ENCODE results near the gene MCRIP2. TPM values are rescaled to one million over a fixed set of nuclear protein-coding genes. Genes with fewer than 3 reads are reported as not detected.

Gene MCRIP2
- total RNA-seq, 6 donors from 2014 or later: 34.9 to 85.7 (median 53.3) TPM

DNA sequence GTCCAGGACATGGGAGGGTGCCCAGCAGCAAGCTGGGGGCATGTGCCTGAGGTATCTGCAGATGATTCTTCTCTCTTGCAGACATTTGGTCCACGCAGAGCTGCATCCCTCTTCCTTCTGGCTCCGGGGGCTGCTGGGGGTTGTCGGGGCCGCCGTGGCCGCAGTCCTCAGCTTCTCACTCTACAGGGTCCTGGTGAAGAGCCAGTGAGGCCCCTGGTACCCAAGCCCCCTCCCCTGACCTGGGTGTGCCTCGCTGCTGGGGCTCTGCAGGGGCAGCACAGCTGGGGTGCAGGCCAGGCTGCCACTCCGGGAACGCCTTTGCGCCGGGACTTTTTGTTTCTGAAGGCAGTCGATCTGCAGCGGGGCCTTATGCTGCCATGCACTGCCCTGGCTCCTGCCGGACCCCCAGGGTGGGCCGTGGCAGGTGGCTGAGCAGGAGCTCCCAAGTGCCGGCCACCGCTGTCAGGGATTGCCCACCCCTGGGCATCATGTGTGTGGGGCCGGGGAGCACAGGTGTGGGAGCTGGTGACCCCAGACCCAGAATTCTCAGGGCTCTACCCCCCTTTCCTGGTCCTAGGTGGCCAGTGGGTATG lies 31.9 kb downstream of the MCRIP2 start:
- H3K4me1 ChIP-seq: peaks cover 22 to 43% (median 23%) of the 10 kb centered on the region in 4 donors
- TF ChIP-seq POLR2AphosphoS5 (IDR thresholded peaks at IDR 0.05): no peak
- TF ChIP-seq EP300 (IDR thresholded peaks at IDR 0.05): no peak
- TF ChIP-seq POLR2A (IDR thresholded peaks at IDR 0.05): no peak
- TF ChIP-seq, protein P1, sequence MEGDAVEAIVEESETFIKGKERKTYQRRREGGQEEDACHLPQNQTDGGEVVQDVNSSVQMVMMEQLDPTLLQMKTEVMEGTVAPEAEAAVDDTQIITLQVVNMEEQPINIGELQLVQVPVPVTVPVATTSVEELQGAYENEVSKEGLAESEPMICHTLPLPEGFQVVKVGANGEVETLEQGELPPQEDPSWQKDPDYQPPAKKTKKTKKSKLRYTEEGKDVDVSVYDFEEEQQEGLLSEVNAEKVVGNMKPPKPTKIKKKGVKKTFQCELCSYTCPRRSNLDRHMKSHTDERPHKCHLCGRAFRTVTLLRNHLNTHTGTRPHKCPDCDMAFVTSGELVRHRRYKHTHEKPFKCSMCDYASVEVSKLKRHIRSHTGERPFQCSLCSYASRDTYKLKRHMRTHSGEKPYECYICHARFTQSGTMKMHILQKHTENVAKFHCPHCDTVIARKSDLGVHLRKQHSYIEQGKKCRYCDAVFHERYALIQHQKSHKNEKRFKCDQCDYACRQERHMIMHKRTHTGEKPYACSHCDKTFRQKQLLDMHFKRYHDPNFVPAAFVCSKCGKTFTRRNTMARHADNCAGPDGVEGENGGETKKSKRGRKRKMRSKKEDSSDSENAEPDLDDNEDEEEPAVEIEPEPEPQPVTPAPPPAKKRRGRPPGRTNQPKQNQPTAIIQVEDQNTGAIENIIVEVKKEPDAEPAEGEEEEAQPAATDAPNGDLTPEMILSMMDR (IDR thresholded peaks at IDR 0.05): no peak
- H3K27ac ChIP-seq: no peak overlapping the region
- peaks cover 24 to 52% (median 46%) of the 10 kb centered on the region in 4 donors for H3K36me3 ChIP-seq
- DNase-seq (peak in 1 of 2 donors; percentile 74), ATAC-seq (ENCODE audit: low FRiP score in 2 of 2) (no peak)
- 93% methylated on average over 13 of the region's 18 CpGs; no CpG with 5 or more reads in 1 of the 2 donors for WGBS, 2 donors
- no peaks in the 10 kb centered on the region for H3K27me3 ChIP-seq
- H3K9me3 ChIP-seq: no peaks in the 10 kb centered on the region
- no peak overlapping the region for H3K4me3 ChIP-seq

DNA sequence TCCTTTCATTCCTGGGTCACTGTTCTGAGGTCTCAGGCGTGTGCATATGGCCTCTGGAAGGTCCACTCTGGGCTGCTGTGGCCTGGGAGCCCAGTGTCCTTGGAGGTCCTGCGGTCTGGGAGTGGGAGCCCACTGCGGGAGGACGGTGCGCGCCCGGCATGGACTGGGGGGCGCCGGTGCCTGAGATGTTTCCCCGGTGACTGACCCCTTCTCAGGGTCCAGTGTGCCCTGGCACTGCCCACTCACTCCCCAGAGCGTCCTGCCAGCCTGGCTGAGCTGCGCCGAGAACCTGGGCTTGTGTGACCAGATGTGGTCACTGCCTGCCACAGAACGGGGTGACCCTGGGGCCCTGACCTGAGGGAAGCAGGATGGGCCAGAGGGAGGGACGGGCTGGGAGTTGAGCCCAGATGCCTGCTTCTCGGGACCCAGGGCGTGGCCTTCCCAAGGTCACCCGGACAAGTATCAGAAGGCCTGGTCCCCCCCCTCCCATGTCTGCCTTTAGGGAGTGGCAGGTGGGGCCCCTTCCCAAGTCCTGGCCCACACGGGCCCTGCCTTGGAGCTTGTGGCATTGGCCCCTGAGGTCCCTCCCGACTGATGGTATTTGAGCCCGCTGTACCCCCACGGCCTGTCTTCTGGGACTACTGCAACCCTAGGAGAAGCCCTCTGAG lies 32.7 kb downstream of the MCRIP2 start:
- peaks cover 15 to 39% (median 19%) of the 10 kb centered on the region in 4 donors for H3K4me1 ChIP-seq
- DNase-seq (peak in 1 of 2 donors; percentile 80), ATAC-seq (ENCODE audit: low FRiP score in 2 of 2) (no peak)
- H3K27ac ChIP-seq: no peak overlapping the region
- TF ChIP-seq, protein P1 (IDR thresholded peaks at IDR 0.05): no peak
- TF ChIP-seq EP300 (IDR thresholded peaks at IDR 0.05) (no peak), POLR2AphosphoS5 (IDR thresholded peaks at IDR 0.05) (no peak), POLR2A (IDR thresholded peaks at IDR 0.05) (no peak)
- H3K9me3 ChIP-seq: no peaks in the 10 kb centered on the region
- 87 to 100% methylated on average over 1 to 21 of the region's 22 CpGs for WGBS, 2 donors
- H3K36me3 ChIP-seq: peaks cover 24 to 48% (median 44%) of the 10 kb centered on the region in 4 donors
- H3K27me3 ChIP-seq: no peaks in the 10 kb centered on the region
- H3K4me3 ChIP-seq: no peak overlapping the region

DNA sequence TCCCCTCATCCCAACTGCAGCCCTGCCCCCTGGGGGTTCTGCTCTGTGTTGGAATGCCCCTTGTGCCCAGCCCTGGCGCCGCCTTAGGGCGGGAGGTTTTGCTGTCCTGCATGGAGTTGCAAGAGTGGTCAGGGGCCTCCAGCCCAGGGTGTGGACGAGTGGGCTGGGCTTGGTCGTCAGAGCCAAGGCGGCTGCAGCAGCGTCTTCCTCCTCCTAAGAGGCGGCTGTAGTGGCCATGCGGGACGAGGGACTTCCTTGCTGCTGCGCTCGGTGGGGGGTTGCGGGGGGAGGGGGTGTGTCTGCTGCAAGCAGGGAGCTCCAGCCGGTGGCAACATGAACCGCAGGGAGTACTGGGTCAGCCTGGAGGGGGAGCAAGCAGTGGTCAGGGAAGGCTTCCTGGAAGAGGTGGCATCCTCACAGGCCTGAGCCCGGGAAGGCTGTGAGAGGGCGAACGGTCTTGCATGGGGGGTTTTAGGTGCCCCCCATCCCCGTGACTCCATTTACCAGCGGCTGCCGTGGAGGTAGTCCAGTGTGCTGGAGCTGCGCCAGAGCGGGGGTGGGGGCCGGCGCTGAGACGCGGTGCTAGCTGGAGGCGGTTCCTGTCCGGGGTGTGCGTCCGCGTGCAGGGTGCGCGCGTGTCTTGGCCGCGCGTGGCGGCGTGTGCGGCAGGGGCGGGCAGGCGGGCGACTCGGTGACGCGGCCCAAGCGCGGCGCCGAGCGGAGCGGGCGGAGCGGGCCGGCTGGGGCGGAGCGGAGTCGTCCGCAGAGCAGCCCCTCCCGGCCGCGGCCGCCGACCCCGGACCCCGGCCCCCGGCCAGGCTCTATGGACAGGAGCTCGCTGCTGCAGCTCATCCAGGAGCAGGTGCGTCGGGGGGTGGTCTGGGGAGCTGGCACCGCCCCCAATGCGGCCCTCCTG lies 33.6 kb downstream of the MCRIP2 start, which contains the start of gene RHBDL1:
TSS of gene RHBDL1 (plus strand) at position 704 of the 916 bp plus-strand sequence. CDS start at position 824, 120 bp downstream.
- 4 to 14% methylated on average over 12 to 24 of the region's 73 CpGs for WGBS, 2 donors
- DNase-seq: peak in 1 of 2 donors; percentile 90
- Histone ChIP-seq H3K4me1 (peaks cover 13 to 45% (median 21%) of the 10 kb centered on the region in 4 donors), H3K4me3 (peak within 1 kb of the TSS in 3 of 4 donors; percentile 21 to 37 (median 24)), H3K27me3 (no peaks in the 10 kb centered on the region), H3K9me3 (no peaks in the 10 kb centered on the region), H3K36me3 (peaks cover 22 to 39% (median 35%) of the 10 kb centered on the region in 4 donors), H3K27ac (no peak within 1 kb of the TSS)
- no peak for ATAC-seq (ENCODE audit: low FRiP score in 2 of 2)
- TF ChIP-seq, protein P1 (IDR thresholded peaks at IDR 0.05): no peak
- TF ChIP-seq EP300 (IDR thresholded peaks at IDR 0.05) (no peak), POLR2A (IDR thresholded peaks at IDR 0.05) (no peak), POLR2AphosphoS5 (IDR thresholded peaks at IDR 0.05) (no peak)

DNA sequence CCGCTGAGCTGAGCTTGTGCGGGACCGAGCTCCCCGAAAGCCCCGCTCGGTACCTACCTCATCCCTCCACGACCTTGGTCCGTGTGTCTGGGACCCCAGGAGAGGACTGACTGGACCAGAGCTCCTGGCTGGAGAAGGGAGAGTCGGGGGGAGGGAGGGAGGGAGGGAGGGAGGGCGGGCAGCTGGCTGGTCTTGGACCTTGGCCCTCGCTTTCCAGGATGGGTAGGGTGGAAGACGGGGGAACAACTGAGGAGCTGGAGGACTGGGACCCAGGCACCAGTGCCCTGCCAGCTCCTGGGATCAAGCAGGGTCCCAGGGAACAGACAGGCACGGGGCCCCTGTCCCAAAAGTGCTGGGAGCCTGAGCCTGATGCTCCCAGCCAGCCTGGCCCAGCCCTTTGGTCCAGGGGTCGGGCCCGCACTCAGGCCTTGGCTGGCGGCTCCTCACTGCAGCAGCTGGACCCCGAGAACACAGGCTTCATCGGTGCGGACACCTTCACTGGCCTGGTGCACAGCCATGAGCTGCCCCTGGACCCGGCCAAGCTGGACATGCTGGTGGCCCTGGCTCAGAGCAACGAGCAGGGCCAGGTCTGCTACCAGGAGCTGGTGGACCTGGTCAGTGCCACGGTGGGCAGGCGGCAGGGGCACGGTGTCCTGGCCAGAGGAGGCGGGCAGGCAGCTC lies 34.4 kb downstream of the MCRIP2 start:
- TF ChIP-seq, protein P1 (IDR thresholded peaks at IDR 0.05): no peak
- TF ChIP-seq POLR2AphosphoS5 (IDR thresholded peaks at IDR 0.05) (no peak), EP300 (IDR thresholded peaks at IDR 0.05) (no peak), POLR2A (IDR thresholded peaks at IDR 0.05) (no peak)
- H3K4me1 ChIP-seq: peaks cover 17 to 49% (median 25%) of the 10 kb centered on the region in 4 donors
- H3K9me3 ChIP-seq: no peaks in the 10 kb centered on the region
- H3K4me3 ChIP-seq: peak overlapping the region in 3 of 4 donors; percentile 21 to 37 (median 24)
- ATAC-seq (ENCODE audit: low FRiP score in 2 of 2) (no peak), DNase-seq (peak in 1 of 2 donors; percentile 84)
- no peak overlapping the region for H3K27ac ChIP-seq
- H3K36me3 ChIP-seq: peaks cover 14 to 31% (median 27%) of the 10 kb centered on the region in 4 donors
- WGBS, 2 donors: 35 to 58% methylated on average over 6 to 24 of the region's 25 CpGs
- H3K27me3 ChIP-seq: no peaks in the 10 kb centered on the region

All from upper lobe of left lung (tissue), 6 donors.